ENCODE data around the gene SPTBN4.
"Not testable (repeated sequence)": the region's sequence is repeated elsewhere in the genome, so short reads cannot be mapped to it uniquely, and the experiment has no call there.

The SPTBN4 gene

GRCh38 chr19:40497214-40497613 is 30.4 kb downstream of the SPTBN4 start:
- no peak overlapping the region for H3K4me3 ChIP-seq (ENCODE audit: low read depth, low read length)

GRCh38 chr19:40499320-40499719 is 32.5 kb downstream of the SPTBN4 start:
- TF ChIP-seq CTCF (IDR thresholded peaks at IDR 0.05; ENCODE audit: control insufficient read depth, extremely low read depth, insufficient read depth), result no peak
- H3K4me3 ChIP-seq (ENCODE audit: low read depth, low read length), result no peak overlapping the region
- no peak for DNase-seq (ENCODE audit: low read depth)

More at GRCh38 chr19:40497214-40497613, 30.4 kb downstream of the SPTBN4 start:
- DNase-seq (ENCODE audit: low read depth), result no peak
- no peak for TF ChIP-seq CTCF (IDR thresholded peaks at IDR 0.05; ENCODE audit: control insufficient read depth, extremely low read depth, insufficient read depth)

GRCh38 chr19:40500678-40501530 is 34.1 kb downstream of the SPTBN4 start:
- H3K4me3 ChIP-seq (ENCODE audit: low read depth, low read length); DNase-seq (ENCODE audit: low read depth): not testable (repeated sequence)

- no peak for TF ChIP-seq CTCF (IDR thresholded peaks at IDR 0.05; ENCODE audit: control insufficient read depth, extremely low read depth, insufficient read depth)
- no peak for DNase-seq (ENCODE audit: low read depth)
- no peak overlapping the region for H3K4me3 ChIP-seq (ENCODE audit: low read depth, low read length)
Observed at GRCh38 chr19:40501599-40501998, 34.8 kb downstream of the SPTBN4 start.

- no peak for DNase-seq (ENCODE audit: low read depth)
- no peak overlapping the region for H3K4me3 ChIP-seq (ENCODE audit: low read depth, low read length)
- no peak for TF ChIP-seq CTCF (IDR thresholded peaks at IDR 0.05; ENCODE audit: control insufficient read depth, extremely low read depth, insufficient read depth)
Observed at GRCh38 chr19:40502081-40502480, 35.3 kb downstream of the SPTBN4 start.

- H3K4me3 ChIP-seq (ENCODE audit: low read depth, low read length), result no peak overlapping the region
- DNase-seq (ENCODE audit: low read depth), result no peak
- no peak for TF ChIP-seq CTCF (IDR thresholded peaks at IDR 0.05; ENCODE audit: control insufficient read depth, extremely low read depth, insufficient read depth)
Observed at GRCh38 chr19:40502647-40503319, 36.0 kb downstream of the SPTBN4 start.

- no peak for DNase-seq (ENCODE audit: low read depth)
- no peak overlapping the region for H3K4me3 ChIP-seq (ENCODE audit: low read depth, low read length)
- TF ChIP-seq CTCF (IDR thresholded peaks at IDR 0.05; ENCODE audit: control insufficient read depth, extremely low read depth, insufficient read depth), result no peak
Observed at GRCh38 chr19:40503320-40503695, 36.5 kb downstream of the SPTBN4 start.
